ENCODE measurements around the gene EYA3.

GRCh38 chr1:27940870-27941560 is 147.4 kb downstream of the EYA3 start:
- TF ChIP-seq, protein P1, sequence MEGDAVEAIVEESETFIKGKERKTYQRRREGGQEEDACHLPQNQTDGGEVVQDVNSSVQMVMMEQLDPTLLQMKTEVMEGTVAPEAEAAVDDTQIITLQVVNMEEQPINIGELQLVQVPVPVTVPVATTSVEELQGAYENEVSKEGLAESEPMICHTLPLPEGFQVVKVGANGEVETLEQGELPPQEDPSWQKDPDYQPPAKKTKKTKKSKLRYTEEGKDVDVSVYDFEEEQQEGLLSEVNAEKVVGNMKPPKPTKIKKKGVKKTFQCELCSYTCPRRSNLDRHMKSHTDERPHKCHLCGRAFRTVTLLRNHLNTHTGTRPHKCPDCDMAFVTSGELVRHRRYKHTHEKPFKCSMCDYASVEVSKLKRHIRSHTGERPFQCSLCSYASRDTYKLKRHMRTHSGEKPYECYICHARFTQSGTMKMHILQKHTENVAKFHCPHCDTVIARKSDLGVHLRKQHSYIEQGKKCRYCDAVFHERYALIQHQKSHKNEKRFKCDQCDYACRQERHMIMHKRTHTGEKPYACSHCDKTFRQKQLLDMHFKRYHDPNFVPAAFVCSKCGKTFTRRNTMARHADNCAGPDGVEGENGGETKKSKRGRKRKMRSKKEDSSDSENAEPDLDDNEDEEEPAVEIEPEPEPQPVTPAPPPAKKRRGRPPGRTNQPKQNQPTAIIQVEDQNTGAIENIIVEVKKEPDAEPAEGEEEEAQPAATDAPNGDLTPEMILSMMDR (conservative IDR thresholded peaks at IDR 0.05; ENCODE audit: low read depth, low read length) = no peak
- TF ChIP-seq EZH2 (IDR thresholded peaks at IDR 0.05; ENCODE audit: low read length, unreplicated experiment) (no peak), EZH2phosphoT487 (IDR thresholded peaks at IDR 0.05; ENCODE audit: borderline replicate concordance, low read length) (no peak)

All from PC-3 (cell line).